Measurements from ENCODE around the gene HHLA2. TPM values are rescaled to one million over a fixed set of nuclear protein-coding genes. Genes with fewer than 3 reads are reported as not detected.

HHLA2 gene
- total and polyA plus RNA-seq, 2 of the 8 experiments (the other 6 are each of a cell fraction or from before 2014, with no cell fraction given), result not detected

GRCh38 chr3:108406661-108407206 lies 110.4 kb downstream of the HHLA2 start (continued):
- TF ChIP-seq PHF8 (conservative IDR thresholded peaks at IDR 0.05; ENCODE audit: low read depth, low read length) (no peak), BACH1 (IDR thresholded peaks at IDR 0.05; ENCODE audit: low read length) (no peak), KDM4A (IDR thresholded peaks at IDR 0.05; ENCODE audit: low read depth, low read length, severe bottlenecking) (no peak), TAF7 (optimal IDR thresholded peaks at IDR 0.05; ENCODE audit: borderline replicate concordance, low read depth, low read length) (no peak)
